ENCODE data around the gene RMND1. TPM values are rescaled to one million over a fixed set of nuclear protein-coding genes. Genes with fewer than 3 reads are reported as not detected.
"Not testable (repeated sequence)": the region's sequence is repeated elsewhere in the genome, so short reads cannot be mapped to it uniquely, and the experiment has no call there.

RMND1 gene, protein sequence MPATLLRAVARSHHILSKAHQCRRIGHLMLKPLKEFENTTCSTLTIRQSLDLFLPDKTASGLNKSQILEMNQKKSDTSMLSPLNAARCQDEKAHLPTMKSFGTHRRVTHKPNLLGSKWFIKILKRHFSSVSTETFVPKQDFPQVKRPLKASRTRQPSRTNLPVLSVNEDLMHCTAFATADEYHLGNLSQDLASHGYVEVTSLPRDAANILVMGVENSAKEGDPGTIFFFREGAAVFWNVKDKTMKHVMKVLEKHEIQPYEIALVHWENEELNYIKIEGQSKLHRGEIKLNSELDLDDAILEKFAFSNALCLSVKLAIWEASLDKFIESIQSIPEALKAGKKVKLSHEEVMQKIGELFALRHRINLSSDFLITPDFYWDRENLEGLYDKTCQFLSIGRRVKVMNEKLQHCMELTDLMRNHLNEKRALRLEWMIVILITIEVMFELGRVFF
- 44.9 and 55.1 TPM in 2 replicates for polyA plus RNA-seq (2014; cell fraction: cytosol; rRNA removed)
- polyA plus RNA-seq (2014; cell fraction: nucleus; rRNA removed), result 17.2 and 17.4 TPM in 2 replicates

- peak; percentile 100 for DNase-seq (ENCODE audit: low spot score)
Observed at GRCh38 chr6:151451950-151452749, at the start of gene RMND1. Gene RMND1, minus strand, starts transcription at chr6:151452126. Its CDS starts 6,315 bp downstream, at chr6:151445811.

GRCh38 chr6:151499551-151499950 lies 47.6 kb upstream of the RMND1 start:
- no peak for DNase-seq (ENCODE audit: low spot score)

- DNase-seq (ENCODE audit: low spot score), result no peak
Observed at GRCh38 chr6:151498327-151498726, 46.4 kb upstream of the RMND1 start.

DNA sequence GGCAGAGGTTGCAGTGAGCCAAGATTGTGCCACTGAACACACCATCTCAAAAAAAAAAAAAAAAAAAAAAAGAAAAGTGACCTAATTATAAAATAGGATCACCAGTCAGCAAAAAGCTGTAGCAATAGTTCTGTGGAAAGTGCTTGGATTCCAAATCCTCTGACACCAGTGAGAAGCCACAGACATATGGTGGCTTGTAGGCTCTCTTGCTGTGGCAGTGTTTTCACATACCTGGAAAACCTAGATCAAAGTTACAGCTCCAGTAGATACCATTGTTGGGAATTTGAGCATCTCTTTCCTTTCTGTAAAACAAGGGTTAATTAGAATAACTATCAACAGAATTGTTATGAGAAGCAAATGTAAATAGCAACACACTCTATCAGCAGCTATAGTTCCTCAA lies 46.0 kb upstream of the RMND1 start:
- DNase-seq (ENCODE audit: low spot score), result no peak

DNA sequence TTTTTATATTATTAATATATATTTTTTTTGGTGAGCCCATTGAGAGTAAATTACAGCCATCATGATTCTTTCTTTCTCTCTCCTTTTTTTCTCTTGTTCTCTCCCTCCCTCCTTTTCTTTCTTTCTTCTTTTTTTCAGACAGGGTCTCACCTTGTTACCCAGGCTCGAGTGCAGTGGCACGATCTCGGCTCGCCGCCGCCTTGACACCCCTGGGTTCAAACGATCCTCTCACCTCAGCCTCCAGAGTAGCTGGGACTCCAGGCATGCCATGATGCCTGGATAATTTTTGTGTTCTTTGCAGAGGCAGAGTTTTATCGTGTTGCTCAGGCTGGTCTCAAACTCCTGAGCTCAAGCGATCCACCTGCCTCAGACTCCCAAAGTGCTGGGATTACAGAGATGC lies 43.5 kb upstream of the RMND1 start:
- DNase-seq (ENCODE audit: low spot score), result no peak

DNA sequence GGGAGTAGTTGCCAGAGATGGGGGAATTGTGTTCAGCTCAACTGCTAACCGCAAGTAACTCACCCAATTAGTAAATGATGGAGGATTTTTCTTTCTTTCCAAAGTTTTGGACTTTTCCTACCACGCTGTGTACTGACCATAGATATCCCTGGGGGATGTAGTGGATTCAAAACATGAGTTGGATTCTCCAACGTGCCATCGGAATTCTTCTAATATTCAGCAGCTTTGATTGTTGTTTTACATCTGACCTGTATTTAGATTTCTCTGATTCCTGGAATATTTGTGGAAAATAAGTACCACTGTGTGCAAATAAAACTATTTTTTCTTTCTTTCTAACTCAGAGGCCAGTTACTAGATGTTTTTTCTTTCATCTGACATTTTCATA lies 43.0 kb upstream of the RMND1 start:
- no peak for DNase-seq (ENCODE audit: low spot score)

DNA sequence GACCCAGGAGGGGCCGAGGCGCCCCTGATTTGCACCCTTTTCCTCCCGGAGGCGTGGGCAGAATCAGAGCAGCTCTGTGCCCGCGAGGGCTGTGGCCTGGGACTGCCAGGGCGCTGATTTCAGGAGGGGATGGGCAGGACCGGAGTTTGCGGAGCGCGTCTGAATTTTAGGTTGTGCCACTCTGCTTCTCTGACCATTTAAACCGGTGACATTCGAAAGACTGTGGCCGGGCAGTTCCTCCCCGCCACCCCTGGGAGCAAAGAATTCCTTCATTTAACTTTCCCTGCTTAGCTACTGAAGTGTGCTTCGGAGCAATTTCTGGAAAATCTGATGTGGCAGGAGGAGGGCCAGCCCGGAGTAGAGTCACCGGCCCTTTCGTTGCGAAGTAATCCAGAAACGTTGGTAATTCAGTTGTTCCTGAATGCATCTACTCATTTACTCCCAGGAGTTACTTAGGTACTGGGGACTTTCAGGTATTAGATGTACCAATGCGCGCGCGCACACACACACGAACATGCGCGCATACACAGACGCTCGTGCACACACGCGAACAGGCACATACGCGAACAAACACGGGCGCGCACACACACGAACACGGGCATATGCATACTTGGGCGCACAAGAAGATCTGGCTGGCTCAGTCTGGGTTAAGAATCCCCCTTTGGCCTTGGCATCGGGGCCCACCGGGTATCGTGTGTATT lies 42.5 kb upstream of the RMND1 start:
- no peak for DNase-seq (ENCODE audit: low spot score)

DNA sequence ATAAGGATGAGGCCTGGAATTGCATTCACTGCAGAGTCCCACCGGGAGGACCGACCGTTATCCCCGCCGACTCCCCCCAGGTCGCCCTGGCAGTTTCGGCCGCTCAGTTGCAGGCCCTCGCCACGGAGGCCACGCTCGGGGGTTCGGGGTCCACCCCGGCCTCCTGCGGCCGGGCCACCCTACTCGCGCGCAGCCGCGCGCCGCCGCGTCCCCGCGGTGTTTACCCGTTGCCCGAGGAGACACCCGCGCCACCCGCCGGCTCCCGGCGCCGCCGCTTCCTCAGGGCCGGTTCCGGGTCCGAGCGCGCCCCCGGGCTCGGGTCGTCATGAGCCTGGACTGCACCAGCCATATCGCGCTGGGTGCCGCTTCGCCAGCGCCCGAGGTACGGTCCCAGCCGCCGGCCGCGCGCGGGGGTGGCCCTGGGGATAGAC lies 41.9 kb upstream of the RMND1 start, which contains the start of gene CCDC170:
TSS of gene CCDC170 (plus strand) at position 214 of the 431 bp plus-strand sequence. CDS start at position 326, 112 bp downstream.
- DNase-seq (ENCODE audit: low spot score), result no peak

GRCh38 chr6:151493161-151493803 lies 41.4 kb upstream of the RMND1 start:
- DNase-seq (ENCODE audit: low spot score), result no peak

DNA sequence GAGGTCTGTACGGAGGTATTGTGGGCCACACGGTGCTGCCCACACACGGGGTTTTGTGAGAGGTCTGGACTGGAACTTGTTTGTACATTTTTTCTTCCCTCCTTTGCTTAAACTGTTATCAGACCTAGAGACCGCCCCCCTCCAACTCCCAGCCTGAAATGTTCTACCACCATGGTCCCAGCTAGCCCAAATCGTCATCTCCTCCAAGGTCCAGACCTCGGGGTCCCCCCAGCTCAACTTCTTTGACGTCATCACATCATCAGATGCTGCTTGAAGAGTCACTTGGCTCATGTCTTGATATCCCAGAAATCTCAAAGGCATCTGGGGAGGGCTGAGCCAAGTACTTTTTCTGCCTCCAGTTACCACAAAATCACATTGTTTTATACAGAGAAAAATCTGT lies 39.1 kb upstream of the RMND1 start:
- no peak for DNase-seq (ENCODE audit: low spot score)

GRCh38 chr6:151488226-151488625 lies 36.3 kb upstream of the RMND1 start:
- DNase-seq (ENCODE audit: low spot score), result no peak

DNA sequence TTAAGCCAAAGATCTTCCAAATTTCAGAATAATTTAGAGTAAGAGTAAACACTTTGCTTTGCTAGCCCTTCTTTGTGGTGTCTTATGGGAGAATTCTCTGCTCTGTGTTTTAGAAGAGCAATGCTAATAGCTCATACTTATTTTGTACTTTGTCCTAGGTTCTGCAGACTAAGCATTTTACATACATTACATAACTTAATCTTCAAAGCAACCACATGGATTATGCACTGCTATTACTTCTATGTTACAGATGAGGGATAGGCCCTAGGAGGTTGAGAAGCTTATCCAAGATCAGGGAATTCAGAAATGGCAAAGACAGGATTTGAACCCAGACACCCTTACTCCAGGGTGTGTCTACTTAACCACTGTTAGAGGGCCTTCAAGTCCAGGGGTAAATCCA lies 32.1 kb upstream of the RMND1 start:
- DNase-seq (ENCODE audit: low spot score), result no peak

- DNase-seq (ENCODE audit: low spot score), result no peak
Observed at GRCh38 chr6:151482290-151482689, 30.4 kb upstream of the RMND1 start.

GRCh38 chr6:151481786-151482185 lies 29.9 kb upstream of the RMND1 start:
- DNase-seq (ENCODE audit: low spot score), result no peak

- DNase-seq (ENCODE audit: low spot score), result no peak
Observed at GRCh38 chr6:151478670-151479069, 26.7 kb upstream of the RMND1 start.

GRCh38 chr6:151477726-151478125 lies 25.8 kb upstream of the RMND1 start:
- DNase-seq (ENCODE audit: low spot score), result no peak

DNA sequence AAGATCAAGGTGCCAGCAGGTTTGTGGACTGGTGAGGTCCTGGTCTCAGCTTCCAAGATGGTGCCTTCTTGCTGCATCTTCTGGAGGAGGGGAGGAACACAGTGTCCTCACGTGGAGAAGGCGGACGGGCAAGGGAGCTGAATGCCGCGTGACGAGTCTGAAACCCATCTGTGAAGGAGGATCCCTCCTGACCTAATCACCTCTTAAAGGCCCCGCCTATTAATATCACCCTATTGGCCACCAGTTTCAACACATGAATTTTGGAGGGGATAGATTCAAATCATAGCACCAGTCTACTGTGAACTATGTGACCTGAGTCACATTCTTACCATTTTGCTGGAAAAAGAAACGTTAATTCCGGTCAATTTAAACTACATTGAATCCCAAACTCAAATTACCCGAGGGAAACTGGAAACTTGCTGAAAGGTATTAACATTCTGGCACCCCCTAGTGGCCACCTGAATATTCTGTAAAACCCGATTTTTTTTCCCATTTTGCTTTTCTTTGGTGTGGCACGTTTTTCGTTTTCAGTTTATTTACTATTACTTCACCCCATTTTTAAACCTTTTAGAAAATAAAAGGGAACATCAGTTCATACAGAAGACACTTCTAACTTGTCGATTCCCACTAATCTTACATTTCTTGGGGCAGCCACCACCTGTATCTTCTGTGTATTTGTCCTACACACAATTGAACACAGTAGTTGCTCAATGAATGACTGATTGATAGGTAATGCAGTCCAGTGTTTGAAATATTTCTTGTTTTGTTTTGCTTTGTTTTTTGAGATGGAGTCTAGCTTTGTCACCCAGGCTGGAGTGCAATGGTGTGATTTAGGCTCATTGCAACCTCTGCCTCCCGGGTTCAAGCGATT lies 24.0 kb upstream of the RMND1 start:
- peak; percentile 38 for DNase-seq (ENCODE audit: low spot score)

- DNase-seq (ENCODE audit: low spot score), result no peak
Observed at GRCh38 chr6:151464702-151465101, 12.8 kb upstream of the RMND1 start.

- no peak for DNase-seq (ENCODE audit: low spot score)
Observed at GRCh38 chr6:151461673-151462072, 9.7 kb upstream of the RMND1 start.

GRCh38 chr6:151455751-151456398 lies 3.9 kb upstream of the RMND1 start:
- DNase-seq (ENCODE audit: low spot score), result not testable (repeated sequence)

Measured in SK-N-DZ (cell line).